ENCODE data around the gene SYTL1.

Gene SYTL1, protein sequence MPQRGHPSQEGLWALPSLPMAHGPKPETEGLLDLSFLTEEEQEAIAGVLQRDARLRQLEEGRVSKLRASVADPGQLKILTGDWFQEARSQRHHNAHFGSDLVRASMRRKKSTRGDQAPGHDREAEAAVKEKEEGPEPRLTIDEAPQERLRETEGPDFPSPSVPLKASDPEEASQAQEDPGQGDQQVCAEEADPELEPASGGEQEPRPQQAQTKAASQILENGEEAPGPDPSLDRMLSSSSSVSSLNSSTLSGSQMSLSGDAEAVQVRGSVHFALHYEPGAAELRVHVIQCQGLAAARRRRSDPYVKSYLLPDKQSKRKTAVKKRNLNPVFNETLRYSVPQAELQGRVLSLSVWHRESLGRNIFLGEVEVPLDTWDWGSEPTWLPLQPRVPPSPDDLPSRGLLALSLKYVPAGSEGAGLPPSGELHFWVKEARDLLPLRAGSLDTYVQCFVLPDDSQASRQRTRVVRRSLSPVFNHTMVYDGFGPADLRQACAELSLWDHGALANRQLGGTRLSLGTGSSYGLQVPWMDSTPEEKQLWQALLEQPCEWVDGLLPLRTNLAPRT

DNA sequence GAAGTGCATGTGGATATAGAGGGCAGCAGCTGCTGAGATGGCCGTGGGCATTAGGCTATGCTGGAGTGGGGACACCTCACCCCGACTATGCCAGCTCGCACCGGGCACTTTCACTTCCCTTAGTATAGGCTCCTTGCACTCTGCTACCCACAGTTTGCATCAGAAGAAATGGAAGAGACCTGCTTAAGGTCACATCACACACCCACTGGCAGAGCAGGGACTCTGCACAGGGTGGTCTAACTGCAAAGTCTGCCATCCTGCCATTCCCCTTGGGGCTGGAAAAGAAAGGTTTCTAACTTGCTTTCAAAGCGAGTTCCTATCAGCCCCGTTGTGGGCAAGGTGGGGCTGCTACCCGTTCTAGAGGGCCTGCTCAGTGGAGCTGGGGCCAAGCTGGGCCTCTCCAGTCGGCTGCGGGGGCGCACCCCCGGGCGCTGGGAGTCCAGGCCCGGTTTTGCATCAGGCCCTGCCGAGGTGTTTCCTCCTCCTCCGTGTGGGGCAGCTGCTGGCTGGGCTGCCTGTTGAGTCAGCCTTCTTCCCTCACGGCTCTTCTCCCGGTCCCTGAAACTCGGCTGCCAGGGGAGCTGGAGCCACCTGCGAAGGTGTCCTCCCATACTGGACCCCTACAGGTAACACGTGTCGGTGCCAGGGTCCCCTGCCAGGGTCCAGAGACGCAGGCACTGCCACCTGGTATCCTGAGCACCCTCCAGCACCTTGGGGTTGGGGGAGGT is at the start of gene SYTL1:
TSS of gene SYTL1 (plus strand) at position 498 of the 728 bp plus-strand sequence. CDS start 3,313 bp downstream, outside the sequence.
- peak; percentile 90 for DNase-seq

DNA sequence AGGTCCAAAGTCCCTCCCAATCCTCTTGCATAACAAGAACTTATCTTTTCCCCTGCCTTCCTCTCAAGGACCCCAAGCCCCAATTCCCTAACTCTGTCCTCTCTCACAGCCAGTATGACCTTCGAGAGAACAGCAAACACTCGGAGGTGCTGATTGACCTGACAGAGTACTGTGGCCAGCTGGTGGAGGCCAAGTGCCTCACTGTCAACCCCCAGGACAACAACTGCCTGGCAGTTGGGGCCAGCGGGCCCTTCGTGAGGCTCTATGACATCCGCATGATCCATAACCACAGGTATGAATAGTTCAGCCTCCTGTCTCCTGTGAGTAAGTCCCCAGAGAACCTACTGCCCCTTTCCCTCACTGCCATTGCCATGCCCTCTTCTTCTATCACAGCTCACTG is 49.7 kb upstream of the SYTL1 start:
- DNase-seq = no peak

DNA sequence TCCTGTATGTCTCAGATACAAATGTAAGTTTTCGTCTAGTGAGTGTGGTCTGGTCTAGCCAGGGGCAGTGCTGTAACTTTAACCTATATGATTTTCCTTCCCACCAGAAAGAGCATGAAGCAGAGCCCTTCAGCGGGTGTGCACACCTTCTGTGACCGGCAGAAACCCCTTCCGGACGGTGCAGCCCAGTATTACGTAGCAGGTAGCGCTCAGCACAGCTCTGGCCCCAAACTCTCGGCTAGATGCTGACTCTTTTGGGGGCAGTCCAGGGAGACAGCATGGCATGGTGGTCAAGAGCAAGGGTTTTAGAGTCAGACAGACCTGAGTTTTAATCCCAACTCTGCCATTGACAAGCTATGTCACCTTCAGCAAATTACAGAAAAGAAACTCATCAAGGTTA is 47.9 kb upstream of the SYTL1 start:
- DNase-seq = no peak

DNA sequence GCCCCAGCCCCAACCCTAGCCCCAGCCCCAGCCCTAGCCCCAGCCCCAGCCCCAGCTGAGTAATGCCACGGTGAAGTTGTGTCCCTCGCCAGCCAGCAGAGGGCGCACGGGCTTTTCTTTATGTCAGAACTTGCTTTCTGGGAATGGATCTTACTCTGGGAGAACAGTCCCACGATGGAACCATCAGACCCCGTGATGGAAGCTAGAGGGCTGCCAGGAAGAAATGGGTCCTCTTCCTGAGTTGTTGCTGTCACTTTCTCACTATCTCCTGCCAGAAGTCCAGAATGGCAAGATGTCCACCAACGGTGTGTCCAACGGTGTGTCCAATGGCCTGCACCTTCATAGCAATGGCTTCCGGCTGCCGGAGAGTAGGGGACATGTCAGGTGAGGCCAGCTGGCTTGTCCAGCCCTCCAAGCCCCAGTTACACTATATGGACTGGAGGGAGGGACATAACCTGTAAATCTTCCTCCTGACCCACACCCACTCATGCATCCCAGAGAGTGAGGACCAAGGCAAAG is 45.0 kb upstream of the SYTL1 start:
- peak; percentile 76 for DNase-seq

DNA sequence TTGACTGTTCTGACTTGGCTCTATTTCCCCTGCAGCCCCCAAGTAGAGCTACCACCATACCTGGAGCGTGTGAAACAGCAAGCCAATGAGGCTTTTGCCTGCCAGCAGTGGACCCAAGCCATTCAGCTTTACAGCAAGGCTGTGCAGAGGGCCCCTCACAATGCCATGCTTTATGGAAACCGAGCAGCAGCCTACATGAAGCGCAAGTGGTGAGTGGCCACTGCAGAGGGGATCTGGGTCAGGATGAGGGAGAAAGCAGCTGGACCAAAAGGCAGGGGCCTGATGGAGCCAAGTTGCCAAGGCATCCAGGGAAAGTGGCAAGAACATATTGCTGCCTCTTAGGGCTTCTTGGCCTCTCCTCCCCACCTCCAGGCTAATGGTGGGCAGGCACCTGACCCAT is 43.9 kb upstream of the SYTL1 start:
- DNase-seq = no peak

DNA sequence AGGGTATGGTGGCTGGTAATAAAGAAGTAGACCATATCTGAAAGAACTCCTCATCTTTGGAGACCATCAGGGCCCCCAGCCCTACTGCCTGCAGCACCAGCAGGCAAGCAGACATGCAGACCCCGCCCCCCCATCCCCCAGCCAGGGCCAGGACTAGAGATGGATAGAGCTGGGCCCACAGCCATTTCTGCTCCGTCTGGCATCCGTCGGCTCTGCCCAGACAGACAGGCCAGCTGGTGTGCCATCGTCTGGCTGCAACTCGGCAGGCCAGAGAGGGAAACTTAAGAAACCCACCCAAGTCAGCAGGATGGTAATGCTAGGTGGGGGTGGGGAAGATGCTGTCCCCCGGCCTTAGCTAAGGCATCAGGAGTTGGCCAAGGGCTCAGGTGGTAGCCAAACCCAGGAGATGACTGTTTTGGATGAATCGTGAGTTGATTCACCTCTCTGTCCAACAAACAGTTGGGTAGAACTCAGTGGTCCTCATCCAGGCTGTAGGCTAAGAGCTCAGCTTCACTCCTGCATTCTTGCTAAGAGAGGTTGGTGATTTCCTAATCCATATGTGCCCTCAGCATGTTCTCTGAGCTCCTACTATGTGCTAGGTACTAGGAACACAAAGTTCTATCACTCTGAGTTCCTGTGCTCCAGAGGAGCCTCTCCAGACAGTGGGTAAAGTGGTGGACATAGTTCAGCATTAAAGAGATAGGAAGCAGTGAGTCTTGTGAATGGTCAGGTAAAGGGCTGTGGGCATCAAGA is 43.0 kb upstream of the SYTL1 start:
- no peak for DNase-seq

DNA sequence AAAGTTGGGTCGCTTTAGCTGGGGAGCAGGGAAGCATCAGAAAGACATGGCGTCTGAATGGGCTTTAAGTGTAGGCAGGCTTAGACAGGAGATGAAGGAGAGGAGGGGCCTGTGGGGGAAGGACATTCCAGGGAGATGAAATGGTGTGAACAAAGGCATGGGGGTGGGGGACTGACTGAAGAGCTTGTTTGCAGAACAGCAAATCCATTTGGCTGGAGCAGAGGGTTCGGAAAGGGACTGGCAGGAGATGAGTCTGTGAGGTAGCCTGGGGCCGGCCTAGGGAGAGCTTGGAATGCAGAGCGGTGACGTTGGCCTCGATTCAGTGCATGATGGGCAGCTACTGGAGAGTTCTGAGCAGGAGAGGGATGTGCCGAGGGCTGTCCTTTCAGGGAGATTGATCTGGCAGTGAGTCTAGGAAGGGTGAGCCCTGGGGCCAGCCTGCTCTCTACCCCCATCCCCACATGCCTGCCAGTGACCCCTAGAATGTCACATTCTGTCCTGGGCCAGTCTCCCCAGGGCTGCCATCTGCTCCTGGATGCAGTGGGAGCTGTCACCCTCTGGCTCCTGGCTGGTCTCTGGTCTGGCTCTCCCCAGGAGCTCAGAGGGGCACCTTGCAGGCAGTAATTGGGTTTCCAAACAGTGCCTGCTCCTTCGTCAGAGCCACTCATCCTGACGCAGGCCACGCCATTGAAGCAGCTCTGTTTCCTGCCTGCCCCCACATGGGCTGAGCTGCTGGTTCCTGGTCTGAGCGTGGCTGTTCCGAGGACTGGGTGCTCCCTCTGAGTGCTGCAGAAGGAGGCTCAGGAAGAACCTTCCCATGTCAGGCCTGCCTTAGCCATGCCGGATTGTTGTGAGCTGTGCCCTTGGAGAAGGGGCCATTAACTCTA is 42.2 kb upstream of the SYTL1 start:
- no peak for DNase-seq

DNA sequence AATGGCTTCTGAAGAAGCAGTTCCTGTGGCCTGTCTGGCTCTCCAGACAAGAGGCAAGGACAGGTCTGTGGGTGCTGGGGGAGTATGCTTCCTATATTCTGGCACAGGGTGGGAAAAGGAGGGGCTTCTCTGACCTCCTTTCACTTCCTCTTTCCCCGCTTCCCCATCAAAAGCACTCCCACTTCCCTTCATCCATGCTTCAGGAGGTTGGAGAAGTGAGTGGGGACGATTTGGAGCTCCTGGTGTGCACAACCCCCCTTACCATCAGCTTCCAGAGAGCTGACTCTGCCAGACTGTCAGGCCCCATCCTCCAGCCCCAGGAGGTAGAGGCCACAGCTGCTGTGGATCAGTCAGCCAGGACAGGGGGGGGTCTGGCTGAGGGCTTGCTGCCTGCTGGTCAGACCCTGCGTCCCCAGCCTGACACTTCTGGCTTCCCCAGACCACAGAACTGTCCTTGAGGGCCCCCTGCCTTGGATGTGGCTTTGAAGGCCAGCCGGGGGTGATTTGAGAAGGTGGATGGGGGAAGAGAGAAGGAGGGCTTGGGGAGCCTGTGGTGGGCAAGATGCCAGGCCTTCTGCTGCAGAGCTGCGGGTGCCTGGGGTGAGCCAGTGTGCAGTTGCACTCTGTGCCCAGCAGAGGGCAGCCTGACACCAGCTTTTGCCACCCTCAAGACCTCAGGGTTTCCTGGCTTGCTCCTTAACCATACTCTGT is 41.3 kb upstream of the SYTL1 start:
- DNase-seq = peak; percentile 91

DNA sequence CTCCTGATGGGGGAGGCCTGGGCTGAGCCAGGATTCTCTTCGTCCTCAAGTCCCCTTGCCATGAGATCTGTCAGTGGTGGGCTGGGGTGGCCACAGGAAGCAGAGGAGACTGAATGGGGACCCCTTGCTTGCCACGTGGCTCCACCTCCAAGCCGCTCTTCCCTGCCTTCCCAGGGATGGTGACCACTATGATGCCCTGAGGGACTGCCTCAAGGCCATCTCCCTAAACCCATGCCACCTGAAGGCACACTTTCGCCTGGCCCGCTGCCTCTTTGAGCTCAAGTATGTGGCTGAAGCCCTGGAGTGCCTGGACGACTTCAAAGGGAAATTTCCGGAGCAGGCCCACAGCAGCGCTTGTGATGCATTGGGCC is 40.8 kb upstream of the SYTL1 start:
- no peak for DNase-seq

DNA sequence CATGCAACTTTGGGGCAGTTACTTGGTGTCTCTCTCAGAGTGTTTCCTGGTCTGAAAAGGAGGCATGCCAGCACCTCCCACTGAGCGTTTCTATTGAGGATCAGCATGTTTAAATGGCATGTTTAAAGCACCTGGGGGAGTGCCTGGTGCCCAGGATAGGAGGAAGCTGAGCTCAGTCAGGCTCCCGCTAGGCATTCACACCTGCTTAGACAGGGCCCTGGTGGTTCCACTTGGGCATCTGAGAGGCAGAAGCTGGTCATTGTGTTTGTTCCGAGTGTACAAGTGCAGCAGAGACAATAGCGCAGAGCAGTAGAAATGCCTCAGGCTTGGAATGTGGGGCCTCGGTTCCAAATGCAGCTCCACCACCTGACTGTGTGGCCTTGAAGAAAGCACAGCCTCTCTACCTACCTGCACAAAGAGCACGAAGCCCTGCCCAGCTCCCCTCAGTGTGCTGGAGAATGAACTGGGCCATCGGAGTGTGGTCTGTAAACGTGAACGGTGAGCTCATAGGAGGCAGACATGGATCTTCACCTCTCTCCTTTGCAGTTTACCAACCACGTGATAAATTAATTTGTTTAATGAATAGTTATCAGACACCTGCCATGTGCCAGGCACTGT is 40.1 kb upstream of the SYTL1 start:
- no peak for DNase-seq

DNA sequence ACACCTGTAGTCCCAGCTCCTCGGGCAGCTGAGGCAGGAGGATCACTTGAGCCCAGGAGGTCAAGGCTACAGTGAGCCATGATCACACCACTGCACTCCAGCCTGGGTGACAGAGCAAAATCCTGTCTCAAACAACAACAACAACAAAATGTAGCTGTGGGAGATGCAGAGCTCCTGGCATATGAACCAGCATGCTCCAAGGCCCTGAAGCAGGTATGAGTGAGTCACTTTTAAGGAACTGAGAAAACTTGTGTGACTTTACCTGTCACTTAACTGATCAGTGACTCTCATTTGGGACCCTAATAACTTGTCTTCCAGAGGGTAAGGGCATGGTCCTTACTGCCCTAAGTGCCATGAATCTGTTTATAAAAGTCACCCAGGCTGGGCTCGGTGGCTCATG is 39.2 kb upstream of the SYTL1 start:
- no peak for DNase-seq

DNA sequence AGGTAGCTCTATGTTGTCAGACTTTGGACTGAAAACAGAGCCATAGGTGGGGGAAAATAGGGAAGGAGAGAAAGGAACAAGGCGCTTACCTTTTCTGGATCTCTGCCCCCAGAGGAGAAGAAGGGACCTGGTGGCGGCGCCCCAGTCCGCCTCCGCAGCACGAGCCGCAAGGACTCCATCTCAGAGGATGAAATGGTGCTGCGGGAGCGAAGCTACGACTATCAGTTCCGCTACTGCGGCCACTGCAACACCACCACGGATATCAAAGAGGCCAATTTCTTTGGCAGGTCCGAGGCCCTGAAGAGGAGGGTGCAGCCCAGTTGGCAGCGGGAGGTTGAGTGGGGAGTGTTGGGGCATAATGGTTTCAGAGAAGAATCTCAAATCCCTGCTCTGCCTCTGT is 38.3 kb upstream of the SYTL1 start:
- DNase-seq = no peak

DNA sequence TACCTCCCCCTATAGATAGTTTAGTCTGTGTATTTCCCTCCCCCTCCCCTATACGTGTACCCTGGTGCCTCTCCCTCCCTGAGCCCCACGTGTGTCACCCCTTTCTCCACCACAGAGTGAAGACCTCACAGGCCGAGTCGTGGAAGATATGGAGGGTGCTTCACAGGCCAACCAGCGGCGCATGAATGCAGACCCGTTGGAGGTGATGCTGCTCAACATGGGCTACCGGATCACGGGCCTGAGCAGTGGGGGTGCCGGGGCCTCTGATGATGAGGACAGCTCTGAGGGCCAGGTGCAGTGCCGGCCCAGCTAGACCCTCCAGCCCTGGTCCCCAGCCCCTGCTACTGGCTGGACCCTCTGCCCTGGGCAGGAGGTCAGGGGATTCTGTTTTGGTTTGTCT is 35.8 kb upstream of the SYTL1 start:
- no peak for DNase-seq

DNA sequence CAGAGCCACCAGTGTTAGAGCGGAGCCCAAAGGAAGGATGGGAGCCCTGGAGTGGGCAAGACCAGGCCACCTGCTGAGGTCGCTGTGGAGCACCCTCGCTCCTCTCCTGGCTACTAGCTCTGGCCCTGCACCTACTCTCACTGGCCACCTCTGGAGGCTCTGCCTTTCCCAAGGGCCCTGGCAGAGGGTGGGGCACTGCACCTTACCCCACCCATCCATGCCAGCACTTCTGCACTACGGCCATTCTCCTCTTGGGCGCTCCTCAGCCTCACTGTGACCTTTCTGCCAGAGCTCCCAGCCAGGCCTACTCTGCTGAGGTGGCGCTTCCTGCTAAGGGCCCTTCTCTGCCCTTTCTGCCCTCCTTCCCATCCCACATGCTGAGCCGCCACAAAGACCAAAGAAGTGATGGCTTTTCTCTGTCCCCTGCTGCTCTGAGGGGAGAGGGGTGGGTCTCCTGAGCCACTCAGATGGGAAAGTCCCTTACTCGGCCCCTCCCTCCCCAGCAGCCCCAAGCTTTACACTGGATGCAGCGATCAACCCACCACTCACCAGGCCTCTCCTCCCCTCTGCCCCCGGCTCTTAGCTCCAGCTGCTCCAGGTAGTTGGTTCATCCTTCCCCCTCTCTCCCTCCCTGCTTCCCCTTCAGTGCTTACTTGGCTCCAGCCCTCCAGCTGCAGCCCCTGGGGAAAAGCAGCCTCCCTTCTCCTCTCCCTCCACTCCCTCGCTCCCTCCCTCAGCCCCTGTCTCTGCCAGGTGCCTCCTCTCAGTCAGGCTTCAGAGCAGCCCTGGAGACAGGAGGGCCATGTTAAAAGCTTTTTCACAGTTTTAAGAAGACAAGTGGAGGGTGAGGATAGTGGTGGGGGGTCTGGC is 34.7 kb upstream of the SYTL1 start:
- no peak for DNase-seq

DNA sequence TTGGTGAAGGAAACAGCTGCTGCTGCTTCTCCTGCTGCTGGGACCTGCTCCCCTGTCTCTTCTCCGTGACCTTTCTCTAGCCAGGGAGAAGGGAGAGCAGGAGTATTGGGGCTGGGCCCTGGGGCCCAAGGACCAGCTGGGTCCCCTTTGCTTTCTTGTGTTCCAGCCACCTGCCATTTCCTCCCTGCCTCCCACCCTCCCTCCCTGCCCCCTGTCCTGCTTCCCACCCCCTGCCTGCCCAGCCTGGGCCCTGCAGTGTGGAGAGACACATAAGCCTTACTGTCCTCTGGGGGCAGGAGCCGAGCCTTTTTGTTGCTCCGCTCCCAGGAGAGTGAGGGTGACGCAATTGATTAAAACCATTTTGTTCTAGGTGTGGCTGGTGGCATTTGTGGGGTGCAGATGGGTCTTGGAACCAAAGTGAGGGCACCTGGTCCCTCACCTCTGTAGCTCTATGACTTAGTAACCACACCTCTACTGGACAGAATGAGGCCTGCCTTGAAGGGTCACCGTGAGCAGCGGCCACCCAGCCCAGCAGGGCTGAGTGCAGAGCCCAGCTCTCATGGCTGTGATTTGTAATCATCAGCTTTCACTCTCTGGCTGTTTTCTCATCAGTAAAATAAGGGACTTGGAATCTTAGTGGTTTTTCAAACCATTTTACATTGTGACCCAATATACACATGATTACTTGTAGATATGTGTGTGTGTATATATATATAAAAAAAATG is 33.8 kb upstream of the SYTL1 start:
- no peak for DNase-seq

DNA sequence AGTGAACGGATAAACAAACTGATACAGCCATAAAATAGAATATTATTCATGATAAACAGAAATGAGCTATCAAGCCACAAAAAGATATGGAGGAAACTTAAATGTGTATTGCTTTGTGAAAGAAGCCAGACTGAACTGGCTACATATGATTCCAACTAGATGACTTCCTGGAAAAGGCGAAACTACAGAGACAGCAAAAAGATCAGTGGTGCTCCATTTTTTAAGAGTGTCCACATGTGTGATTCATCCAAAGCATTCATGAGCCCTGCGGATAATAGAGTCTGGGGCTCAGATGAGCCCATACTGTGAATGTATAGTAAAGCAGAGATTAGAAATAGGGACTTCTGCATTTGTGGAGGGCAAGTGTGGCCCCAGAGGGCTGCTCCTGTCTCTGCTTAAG is 27.7 kb upstream of the SYTL1 start:
- DNase-seq = peak; percentile 30

DNA sequence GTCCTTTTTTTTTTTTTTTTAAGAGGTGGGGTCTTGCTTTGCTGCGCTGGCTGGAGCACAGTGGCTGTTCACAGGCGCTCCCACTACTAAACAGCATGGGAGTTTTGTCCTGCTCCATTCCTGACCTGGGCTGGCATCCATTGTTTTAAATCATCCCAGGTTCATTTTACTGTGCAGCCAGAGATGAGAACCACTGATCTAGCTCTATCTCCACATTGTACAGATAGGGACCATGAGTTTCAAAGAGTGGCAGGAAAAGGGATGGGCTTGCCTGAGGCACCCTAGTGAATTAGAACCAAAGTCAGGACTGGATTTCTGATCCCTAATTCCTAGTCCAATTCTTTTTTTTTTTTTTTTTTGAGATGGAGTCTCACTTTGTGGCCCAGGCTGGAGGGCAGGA is 27.1 kb upstream of the SYTL1 start:
- DNase-seq = no peak

DNA sequence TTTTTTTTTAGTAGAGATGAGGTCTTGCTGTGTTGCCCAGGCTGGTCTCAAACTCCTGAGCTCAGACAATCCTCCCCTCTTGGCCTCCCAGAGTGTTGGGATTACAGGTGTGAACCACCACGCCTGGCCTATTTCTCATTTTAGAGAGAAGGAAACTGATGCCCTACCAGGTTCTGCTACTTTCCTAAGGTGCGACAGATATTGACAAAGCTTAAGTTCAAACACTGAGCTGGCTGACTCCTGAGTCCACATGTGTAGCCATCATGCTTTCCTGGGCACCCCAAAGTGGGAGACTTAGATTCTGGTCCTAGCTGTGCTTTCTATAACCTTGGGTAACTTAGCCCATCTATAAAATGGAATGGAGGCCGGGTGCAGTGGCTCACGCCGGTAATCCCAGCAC is 25.0 kb upstream of the SYTL1 start:
- no peak for DNase-seq

DNA sequence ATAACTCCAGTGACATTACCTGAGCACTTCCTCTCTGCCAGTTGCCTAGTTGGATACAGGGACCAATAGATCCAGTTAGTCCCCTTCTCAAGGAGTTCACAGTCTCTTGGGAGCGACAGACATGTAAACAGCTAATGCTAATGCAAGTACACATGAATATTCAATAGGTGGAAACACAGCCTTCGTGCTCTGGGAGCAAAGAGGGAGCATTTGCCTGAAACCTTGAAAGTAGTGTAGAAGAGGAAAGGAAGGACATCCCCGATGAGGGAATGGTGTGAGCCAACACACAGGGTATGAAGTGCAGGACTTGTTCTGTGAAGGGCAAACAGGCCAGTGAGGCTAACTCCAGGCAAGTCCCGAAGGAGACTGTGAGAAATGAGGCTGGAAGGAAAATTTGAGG is 23.7 kb upstream of the SYTL1 start:
- DNase-seq = no peak

Data from hematopoietic multipotent progenitor cell treated with erythropoietin and hydrocortisone succinate and interleukin-3 and kit ligand, for 4 days (in vitro differentiated cells).